NB4 (cell line): ENCODE data around the gene BLVRA.

Experiments used
- POLR2A ChIP-seq: IDR thresholded peaks from 2 replicates; pipeline ENCODE4 v1.6.1; 2011; ENCODE audit warnings: mild to moderate bottlenecking; ENCODE audit not compliant: insufficient read length; ENCODE audit errors: extremely low read depth
- TF ChIP-seq, protein P1 (sequence below): IDR thresholded peaks from one replicate; pipeline ENCODE4 v1.5.1; 2012; ENCODE audit warnings: low read depth, low read length
- TF ChIP-seq, protein P2 (sequence below): IDR thresholded peaks from 2 replicates; pipeline ENCODE4 v1.6.1; 2011; ENCODE audit warnings: low read depth, low read length

DNA sequence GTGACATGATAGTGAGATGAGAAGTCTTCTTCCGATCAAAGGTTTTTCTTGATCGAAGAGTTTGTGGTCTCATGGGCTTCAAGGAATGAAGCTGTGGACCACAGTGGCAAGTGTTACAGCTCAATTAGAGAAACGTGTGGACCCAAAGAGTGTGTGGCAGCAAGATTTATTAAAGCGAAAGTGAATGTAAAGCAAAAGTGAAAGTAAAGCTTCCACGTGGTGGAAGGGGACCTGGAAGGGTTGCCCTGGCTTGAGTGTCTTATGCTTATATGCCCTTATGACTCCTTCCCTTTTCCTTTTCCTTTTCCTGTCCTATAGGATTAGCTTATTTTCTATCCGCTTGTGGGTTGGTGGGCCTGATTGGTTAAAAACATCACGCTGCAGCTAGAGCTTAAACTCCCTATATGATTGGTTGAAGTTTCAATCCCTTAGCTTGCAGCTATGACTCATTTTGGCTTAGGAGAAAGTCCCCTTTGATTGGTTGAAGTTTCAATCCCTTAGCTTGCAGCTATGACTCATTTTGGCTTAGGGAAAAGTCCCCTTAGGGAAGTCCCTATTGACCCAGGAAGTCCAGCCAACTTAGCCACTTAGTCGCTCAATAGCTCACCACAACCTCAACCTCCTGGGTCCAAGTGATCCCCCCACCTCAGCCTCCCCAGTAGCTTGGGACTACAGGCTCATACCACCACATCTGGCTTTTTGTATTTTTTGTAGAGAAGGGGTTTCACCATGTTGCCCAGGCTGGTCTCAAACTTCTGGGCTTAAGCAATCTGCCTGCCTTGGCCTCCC is 76.2 kb downstream of the BLVRA start:
- TF ChIP-seq, protein P1, sequence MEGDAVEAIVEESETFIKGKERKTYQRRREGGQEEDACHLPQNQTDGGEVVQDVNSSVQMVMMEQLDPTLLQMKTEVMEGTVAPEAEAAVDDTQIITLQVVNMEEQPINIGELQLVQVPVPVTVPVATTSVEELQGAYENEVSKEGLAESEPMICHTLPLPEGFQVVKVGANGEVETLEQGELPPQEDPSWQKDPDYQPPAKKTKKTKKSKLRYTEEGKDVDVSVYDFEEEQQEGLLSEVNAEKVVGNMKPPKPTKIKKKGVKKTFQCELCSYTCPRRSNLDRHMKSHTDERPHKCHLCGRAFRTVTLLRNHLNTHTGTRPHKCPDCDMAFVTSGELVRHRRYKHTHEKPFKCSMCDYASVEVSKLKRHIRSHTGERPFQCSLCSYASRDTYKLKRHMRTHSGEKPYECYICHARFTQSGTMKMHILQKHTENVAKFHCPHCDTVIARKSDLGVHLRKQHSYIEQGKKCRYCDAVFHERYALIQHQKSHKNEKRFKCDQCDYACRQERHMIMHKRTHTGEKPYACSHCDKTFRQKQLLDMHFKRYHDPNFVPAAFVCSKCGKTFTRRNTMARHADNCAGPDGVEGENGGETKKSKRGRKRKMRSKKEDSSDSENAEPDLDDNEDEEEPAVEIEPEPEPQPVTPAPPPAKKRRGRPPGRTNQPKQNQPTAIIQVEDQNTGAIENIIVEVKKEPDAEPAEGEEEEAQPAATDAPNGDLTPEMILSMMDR, result no peak
- TF ChIP-seq POLR2A, result no peak
- TF ChIP-seq, protein P2, sequence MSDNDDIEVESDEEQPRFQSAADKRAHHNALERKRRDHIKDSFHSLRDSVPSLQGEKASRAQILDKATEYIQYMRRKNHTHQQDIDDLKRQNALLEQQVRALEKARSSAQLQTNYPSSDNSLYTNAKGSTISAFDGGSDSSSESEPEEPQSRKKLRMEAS, result peak; percentile 63; the same call in 1 of the 2 replicates
